GM23338 (cell line): ENCODE data around the gene IL36B. TPM values are rescaled to one million over a fixed set of nuclear protein-coding genes. Genes with fewer than 3 reads are reported as not detected.

Experiments used
- ATAC-seq: fragments of 200-7000 bp; cut with Tn5 transposase; 3 replicates; pipeline ENCODE4 v1.9.1; 2020
- DNase-seq: peaks from one replicate; pipeline ENCODE4 v3.0.0-alpha.2; 2015; ENCODE audit warnings: low spot score
- H2AFZ ChIP-seq: fragments of 200-600 bp; sonication (generic); 2 replicates; pipeline ENCODE4 v1.8.0; 2016; ENCODE audit warnings: antibody characterized with exemption, mild to moderate bottlenecking, moderate library complexity
- H3F3A ChIP-seq: fragments of 200-600 bp; sonication (generic); replicated peaks from 2 replicates; pipeline ENCODE4 v1.8.0; 2017; ENCODE audit warnings: antibody characterized with exemption, mixed run types, low read depth
- H3K27ac ChIP-seq: fragments of 200-600 bp; sonication (generic); 2 replicates; pipeline ENCODE4 v1.6.1; 2016; ENCODE audit warnings: low read depth
- H3K27me3 ChIP-seq: fragments of 200-600 bp; sonication (generic); 2 replicates; pipeline ENCODE4 v1.8.0; 2016; ENCODE audit warnings: mild to moderate bottlenecking, mixed run types, moderate library complexity; ENCODE audit not compliant: insufficient read depth
- H3K36me3 ChIP-seq: fragments of 200-600 bp; sonication (generic); 2 replicates; pipeline ENCODE4 v1.8.0; 2016; ENCODE audit warnings: mild to moderate bottlenecking; ENCODE audit not compliant: insufficient read depth
- H3K4me1 ChIP-seq: fragments of 200-600 bp; sonication (generic); 2 replicates; pipeline ENCODE4 v1.8.0; 2016; ENCODE audit warnings: mild to moderate bottlenecking, moderate library complexity; ENCODE audit not compliant: insufficient read depth
- H3K4me2 ChIP-seq: fragments of 200-600 bp; sonication (generic); 2 replicates; pipeline ENCODE4 v1.7.1; 2017; ENCODE audit warnings: mixed run types
- H3K4me3 ChIP-seq: fragments of 200-600 bp; sonication (generic); 2 replicates; pipeline ENCODE4 v1.6.1; 2016; ENCODE audit warnings: mixed run types
- H3K79me2 ChIP-seq: fragments of 200-600 bp; sonication (generic); replicated peaks from 2 replicates; pipeline ENCODE4 v1.8.0; 2017; ENCODE audit warnings: mild to moderate bottlenecking; ENCODE audit not compliant: insufficient read depth
- H3K9me2 ChIP-seq: fragments of 200-600 bp; sonication (generic); 2 replicates; pipeline ENCODE4 v1.8.0; 2017; ENCODE audit not compliant: insufficient read depth
- H4K20me1 ChIP-seq: fragments of 200-600 bp; sonication (generic); replicated peaks from 2 replicates; pipeline ENCODE4 v1.8.0; 2017; ENCODE audit warnings: mild to moderate bottlenecking; ENCODE audit not compliant: insufficient read depth
- H3K27ac Mint-ChIP-seq: 2 replicates; pipeline ENCODE4 v1.8.0; 2020; ENCODE audit warnings: inconsistent platforms, mild to moderate bottlenecking, moderate library complexity, mixed read lengths
- H3K27me3 Mint-ChIP-seq: 3 replicates; pipeline ENCODE4 v1.8.0; 2022; ENCODE audit warnings: low read depth, mild to moderate bottlenecking, moderate library complexity, mixed read lengths, inconsistent platforms; ENCODE audit not compliant: insufficient read depth, poor library complexity
- H3K36me3 Mint-ChIP-seq: 3 replicates; pipeline ENCODE4 v1.8.0; 2021; ENCODE audit warnings: low read depth, mild to moderate bottlenecking, inconsistent platforms, moderate library complexity, mixed read lengths
- H3K4me1 Mint-ChIP-seq: 3 replicates; pipeline ENCODE4 v1.8.0; 2020; ENCODE audit warnings: mild to moderate bottlenecking, inconsistent platforms, mixed read lengths
- H3K4me3 Mint-ChIP-seq: 3 replicates; pipeline ENCODE4 v1.8.0; 2021; ENCODE audit warnings: moderate library complexity, mild to moderate bottlenecking, inconsistent platforms, mixed read lengths
- H3K9me3 Mint-ChIP-seq: 3 replicates; pipeline ENCODE4 v1.8.0; 2020; ENCODE audit warnings: moderate library complexity, mild to moderate bottlenecking, inconsistent platforms, mixed read lengths
- EZH2phosphoT487 ChIP-seq: fragments of 200-600 bp; sonication (generic); IDR thresholded peaks from one replicate; pipeline ENCODE4 v1.8.1; 2018; ENCODE audit warnings: antibody characterized with exemption; ENCODE audit not compliant: unreplicated experiment
- POLR2AphosphoS5 ChIP-seq: IDR thresholded peaks from 2 replicates; pipeline ENCODE4 v1.6.1; 2016; ENCODE audit warnings: antibody characterized with exemption, low read depth
- REST ChIP-seq: IDR thresholded peaks from one replicate; pipeline ENCODE4 v1.6.1; 2018; ENCODE audit warnings: antibody characterized with exemption; ENCODE audit not compliant: unreplicated experiment
- ZNF114 ChIP-seq: fragments of 250-450 bp; sonication (Bioruptor Pico); IDR thresholded peaks from 2 replicates; pipeline ENCODE4 v1.5.0; 2020; ENCODE audit warnings: mild to moderate bottlenecking, moderate library complexity
- ZNF462 ChIP-seq: fragments of 250-450 bp; sonication (Bioruptor Pico); IDR thresholded peaks from 2 replicates; pipeline ENCODE4 v1.5.0; 2020; ENCODE audit warnings: mild to moderate bottlenecking, moderate library complexity
- polyA plus RNA-seq: library from polyadenylated mRNA; unstranded; fragments of >200 nt; fragmentation: Nextera tagmentation; extraction: Ambion mirVana; gene quantifications from 2 replicates; pipeline ENCODE4 v1.2.1, GENCODE V29; 2016
- total RNA-seq: library from RNA; depleted of rRNA; stranded (reverse); fragments of >200 nt; shearing (Covaris generic); gene quantifications from 2 replicates; pipeline ENCODE4 v1.2.3, GENCODE V29; 2014

The IL36B gene
- total and polyA plus RNA-seq, 2 experiments from 2014 or later: not detected

GRCh38 chr2:113013336-113013661 is 39.4 kb downstream of the IL36B start:
- no peak overlapping the region for H3K4me3 ChIP-seq
- Mint-ChIP-seq H3K27ac (no peak overlapping the region), H3K27me3 (peaks cover 4% of the 10 kb centered on the region), H3K4me1 (no peaks in the 10 kb centered on the region), H3K9me3 (peaks cover 8% of the 10 kb centered on the region; the same call in 2 of the 3 replicates), H3K36me3 (peaks cover 3% of the 10 kb centered on the region; the same call in 1 of the 3 replicates), H3K4me3 (no peak overlapping the region)
- H3K4me1 ChIP-seq: no peaks in the 10 kb centered on the region
- H3K79me2 ChIP-seq: no peaks in the 10 kb centered on the region
- no peaks in the 10 kb centered on the region for H3K36me3 ChIP-seq
- H3K9me2 ChIP-seq: 0 out of 2 replicates have a peak, but pooled peaks cover 4% of the 10 kb centered on the region
- DNase-seq: no peak
- no peak overlapping the region for H3K4me2 ChIP-seq
- no peak overlapping the region for H2AFZ ChIP-seq
- no peaks in the 10 kb centered on the region for H3F3A ChIP-seq
- H3K27ac ChIP-seq: no peak overlapping the region
- H3K27me3 ChIP-seq: no peaks in the 10 kb centered on the region
- ATAC-seq: no peak
- H4K20me1 ChIP-seq: no peaks in the 10 kb centered on the region
- no peak for TF ChIP-seq EZH2phosphoT487
- no peak for TF ChIP-seq ZNF114 (CRISPR knock-in tag)
- TF ChIP-seq ZNF462: no peak
- TF ChIP-seq REST: no peak
- TF ChIP-seq POLR2AphosphoS5: no peak
